Cardiac fibroblast (primary cell): ENCODE measurements around the gene EIF4G1.

Source experiments
- DNase-seq, 2 donors: peaks; one replicate each; pipeline versions ENCODE4 v3.0.0 to v3.0.0-alpha.2; 2010; ENCODE audit warnings: low read depth in 2 of 2
- H3K4me3 ChIP-seq, 2 donors: replicated peaks in 1 of 2; 1 replicate in 1 of 2; 2 replicates in 1 of 2; pipeline ENCODE4 v1.5.1; 2011; ENCODE audit warnings: low read depth in 2 of 2, low read length in 2 of 2, mild to moderate bottlenecking in 2 of 2, moderate library complexity in 1 of 2
- CTCF ChIP-seq: IDR thresholded peaks from one replicate; pipeline ENCODE4 v1.5.1; 2011; ENCODE audit warnings: low read depth, mild to moderate bottlenecking, low read length, inconsistent platforms

The EIF4G1 gene

GRCh38 chr3:184362668-184363546, 48.5 kb downstream of the EIF4G1 start:
- TF ChIP-seq CTCF: peak; percentile 68
- peak; percentile 98 for DNase-seq
- H3K4me3 ChIP-seq: peak overlapping the region; percentile 81 to 83

DNA sequence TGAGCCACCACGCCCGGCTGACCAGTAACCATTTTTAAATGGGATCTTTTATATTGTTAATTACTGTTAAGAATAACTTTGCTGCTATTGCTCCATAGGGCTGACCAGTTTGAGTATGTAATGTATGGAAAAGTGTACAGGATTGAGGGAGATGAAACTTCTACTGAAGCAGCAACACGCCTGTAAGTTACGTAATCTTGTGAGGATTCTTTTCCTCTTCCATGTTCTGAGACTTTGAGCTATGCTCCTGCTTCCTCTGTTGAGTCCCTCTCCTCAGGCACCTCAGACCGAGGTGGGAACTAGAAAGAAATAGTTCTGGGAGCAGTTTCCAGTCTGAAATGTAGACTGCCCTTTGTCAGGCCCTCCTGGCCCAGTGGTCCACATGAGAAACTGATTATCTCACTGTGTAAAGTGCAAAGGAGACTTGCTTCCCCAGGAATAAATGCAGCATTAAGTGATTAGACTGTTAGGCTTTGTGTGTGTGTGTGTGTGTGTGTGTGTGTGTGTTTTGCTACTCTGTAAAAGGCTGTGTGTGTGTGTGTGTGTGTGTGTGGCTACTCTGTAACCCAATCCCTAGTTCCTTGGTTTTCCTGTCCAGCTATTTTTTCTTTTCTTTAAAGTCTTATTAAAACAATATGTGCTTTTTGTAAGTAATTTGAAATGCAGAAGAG, 52.3 kb downstream of the EIF4G1 start:
- no peak for TF ChIP-seq CTCF
- DNase-seq: peak in 1 of 2 donors; percentile 68

DNA sequence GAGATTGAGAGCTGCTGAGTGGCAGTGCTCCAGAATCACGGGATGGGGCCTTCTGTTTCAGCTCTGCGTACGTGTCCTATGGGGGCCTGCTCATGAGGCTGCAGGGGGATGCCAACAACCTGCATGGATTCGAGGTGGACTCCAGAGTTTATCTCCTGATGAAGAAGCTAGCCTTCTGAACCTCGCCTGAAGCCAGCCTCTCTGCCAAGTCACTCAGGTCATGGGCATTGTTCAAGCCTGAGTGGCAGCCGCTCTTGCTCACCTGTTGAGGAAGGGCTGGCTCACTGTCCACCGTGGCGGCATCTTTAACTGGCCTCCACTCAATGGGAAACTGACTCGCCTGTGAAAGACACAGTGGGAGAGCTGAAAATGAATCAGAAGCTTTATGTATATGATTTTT, 53.7 kb downstream of the EIF4G1 start:
- no peak overlapping the region for H3K4me3 ChIP-seq
- no peak for TF ChIP-seq CTCF
- DNase-seq: no peak

More for the DNA sequence above, 52.3 kb downstream of the EIF4G1 start:
- H3K4me3 ChIP-seq: no peak overlapping the region

DNA sequence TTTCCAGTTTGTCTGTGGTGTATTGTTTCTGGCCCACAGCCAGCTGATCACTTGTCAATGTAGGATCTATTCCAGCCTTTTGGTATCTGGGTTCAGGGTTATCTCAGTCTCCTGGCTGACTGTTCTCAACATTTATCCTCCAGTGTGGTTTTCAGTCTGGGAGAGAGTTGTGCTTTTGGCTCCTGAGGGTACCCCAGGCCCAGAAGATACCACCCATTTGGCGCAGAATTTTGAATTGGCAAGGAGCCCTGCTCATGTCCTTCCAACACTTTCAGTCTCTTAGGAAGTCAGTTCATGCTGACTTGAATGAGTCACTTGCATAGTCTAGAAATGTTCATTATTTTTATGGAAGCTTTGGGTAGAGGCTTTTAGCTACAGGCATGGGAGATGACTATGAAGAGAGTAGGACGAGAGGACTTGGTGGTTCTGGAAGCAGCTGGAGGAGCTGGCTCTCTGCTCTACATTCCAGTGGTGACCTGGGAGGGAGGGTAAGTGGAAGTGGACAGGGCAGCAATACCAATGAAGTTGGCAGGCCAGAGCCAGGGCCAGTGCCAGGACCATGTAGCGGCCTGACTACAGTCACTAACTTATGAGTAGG, 54.3 kb downstream of the EIF4G1 start:
- H3K4me3 ChIP-seq: no peak overlapping the region
- DNase-seq: peak; percentile 72 to 81
- TF ChIP-seq CTCF: no peak

DNA sequence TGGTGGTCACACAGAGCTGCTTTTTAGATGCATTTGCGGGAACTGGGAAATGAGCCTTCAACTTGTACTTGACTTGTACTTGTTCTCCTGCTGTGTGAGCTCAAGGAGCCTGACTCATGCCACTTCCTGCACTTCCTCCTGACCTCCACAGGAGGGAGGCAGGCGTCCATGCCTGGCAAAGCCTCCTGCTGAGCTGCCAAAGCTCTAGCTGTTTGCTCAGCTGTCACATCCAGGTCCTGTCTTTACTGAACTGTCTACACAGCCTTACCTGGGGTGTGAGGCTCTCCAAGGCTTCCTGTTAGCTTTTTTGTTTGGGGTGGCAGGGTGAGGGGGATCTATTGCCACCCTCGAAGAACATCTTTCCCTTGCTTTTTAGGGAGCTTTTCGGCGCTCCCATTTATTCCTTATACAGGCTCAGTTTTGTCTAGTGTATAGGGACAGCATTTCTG, 57.2 kb downstream of the EIF4G1 start:
- peak; percentile 91 to 93 for DNase-seq
- no peak overlapping the region for H3K4me3 ChIP-seq
- TF ChIP-seq CTCF: peak; percentile 100

GRCh38 chr3:184372296-184372821, 58.0 kb downstream of the EIF4G1 start:
- no peak for DNase-seq
- TF ChIP-seq CTCF: no peak
- H3K4me3 ChIP-seq: no peak overlapping the region
